Occipital lobe (tissue), 2 donors: ENCODE measurements around the gene CFAP221. TPM values are rescaled to one million over a fixed set of nuclear protein-coding genes. Genes with fewer than 3 reads are reported as not detected.

Experiments
- DNase-seq: peaks from one replicate; lab custom pipeline; 2025; lab: John Stamatoyannopoulos, UW
- total RNA-seq: library from RNA; depleted of rRNA; stranded (reverse); fragments of >200 nt; gene quantifications from one replicate; pipeline ENCODE4 v1.2.3, GENCODE V29; 2014

Gene CFAP221
- total RNA-seq, 1 donor from 2014 or later = 5.6 TPM

DNA sequence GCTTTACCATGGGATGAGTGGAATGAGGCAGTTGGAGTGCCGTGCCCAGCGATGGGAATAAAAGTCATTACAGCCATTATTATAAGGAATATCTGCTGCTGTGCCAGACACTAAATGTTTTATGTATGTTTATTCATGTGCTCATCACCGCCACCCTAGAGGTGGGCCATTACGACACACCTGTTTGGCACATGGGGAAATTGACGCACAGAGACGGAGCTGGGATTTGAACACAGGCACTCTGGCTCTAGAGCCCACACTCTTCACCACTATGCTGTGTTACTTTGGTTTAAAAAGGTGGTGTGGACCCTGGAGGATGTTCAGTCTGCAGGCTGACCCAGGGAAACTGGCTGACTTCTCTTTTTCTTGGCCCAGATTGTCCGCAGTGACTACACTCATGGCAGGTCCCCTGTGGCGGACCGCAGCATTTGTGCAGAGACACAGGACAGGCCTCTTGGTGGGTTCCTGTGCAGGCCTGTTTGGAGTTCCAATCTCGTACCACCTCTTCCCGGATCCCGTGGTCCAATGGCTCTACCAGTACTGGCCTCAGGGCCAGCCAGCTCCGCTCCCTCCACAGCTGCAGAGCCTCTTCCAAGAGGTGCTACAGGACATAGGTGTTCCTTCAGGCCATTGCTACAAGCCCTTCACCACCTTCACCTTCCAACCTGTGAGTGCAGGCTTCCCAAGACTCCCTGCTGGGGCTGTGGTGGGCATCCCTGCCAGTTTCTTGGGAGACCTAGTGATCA lies 136.4 kb downstream of the CFAP221 start:
- DNase-seq = no peak

DNA sequence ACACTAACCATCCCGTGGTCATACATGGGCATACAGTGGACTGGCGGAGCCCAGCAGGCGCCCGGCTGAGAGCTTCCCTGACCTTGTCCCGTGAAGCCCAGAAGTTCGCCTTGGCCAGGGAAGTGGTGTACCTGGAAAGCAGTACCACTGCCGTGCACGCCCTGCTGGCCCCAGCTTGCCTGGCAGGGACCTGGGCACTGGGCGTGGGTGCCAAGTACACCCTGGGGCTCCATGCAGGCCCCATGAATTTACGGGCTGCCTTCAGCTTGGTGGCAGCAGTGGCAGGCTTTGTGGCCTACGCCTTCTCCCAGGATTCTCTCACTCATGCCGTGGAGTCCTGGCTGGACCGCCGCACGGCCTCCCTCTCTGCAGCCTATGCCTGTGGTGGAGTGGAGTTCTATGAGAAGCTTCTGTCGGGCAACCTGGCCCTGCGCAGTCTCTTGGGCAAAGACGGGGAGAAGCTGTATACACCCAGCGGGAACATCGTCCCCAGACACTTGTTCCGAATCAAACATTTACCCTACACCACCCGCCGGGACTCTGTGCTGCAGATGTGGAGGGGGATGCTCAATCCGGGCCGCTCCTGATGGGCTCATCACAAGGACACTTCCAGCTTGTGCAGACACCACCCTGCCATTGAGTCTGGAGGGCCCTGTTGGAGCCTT lies 137.1 kb downstream of the CFAP221 start:
- no peak for DNase-seq

DNA sequence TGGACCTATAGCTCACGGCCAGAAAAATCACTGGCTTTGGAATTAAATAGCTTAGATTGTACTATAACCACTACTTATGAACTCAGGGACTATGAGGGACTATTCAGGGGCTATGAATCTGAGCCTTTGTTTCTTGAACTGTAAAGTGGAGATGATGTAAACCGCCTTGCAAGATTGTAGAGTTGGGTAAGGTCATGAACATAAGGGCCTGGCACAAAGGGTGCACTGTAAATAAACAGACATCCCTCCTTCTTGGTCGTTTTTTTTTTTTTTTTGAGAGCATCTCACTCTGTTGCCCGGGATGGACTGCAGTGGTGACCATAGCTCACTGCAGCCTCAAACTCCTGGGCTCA lies 137.6 kb downstream of the CFAP221 start:
- DNase-seq = no peak

DNA sequence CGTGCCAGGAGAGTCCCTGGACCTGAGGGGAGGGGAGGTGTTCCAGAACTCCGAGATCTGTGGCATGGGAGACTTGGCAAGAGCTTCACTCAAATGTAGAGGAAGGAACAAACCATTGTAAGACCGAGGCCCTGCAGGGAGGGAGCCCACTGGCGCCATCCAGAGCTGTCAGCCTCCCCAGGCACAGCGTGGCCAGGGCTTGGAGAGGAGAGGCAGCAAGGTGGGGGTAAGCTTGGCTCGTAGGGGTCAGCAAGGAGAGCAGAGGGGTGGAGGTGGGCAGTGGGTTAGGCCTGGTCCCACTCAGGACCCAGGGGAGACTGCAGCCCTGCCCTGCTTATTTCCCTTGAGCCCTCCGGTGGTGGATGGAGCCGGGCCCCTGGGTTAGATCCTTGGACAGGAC lies 138.3 kb downstream of the CFAP221 start:
- no peak for DNase-seq

DNA sequence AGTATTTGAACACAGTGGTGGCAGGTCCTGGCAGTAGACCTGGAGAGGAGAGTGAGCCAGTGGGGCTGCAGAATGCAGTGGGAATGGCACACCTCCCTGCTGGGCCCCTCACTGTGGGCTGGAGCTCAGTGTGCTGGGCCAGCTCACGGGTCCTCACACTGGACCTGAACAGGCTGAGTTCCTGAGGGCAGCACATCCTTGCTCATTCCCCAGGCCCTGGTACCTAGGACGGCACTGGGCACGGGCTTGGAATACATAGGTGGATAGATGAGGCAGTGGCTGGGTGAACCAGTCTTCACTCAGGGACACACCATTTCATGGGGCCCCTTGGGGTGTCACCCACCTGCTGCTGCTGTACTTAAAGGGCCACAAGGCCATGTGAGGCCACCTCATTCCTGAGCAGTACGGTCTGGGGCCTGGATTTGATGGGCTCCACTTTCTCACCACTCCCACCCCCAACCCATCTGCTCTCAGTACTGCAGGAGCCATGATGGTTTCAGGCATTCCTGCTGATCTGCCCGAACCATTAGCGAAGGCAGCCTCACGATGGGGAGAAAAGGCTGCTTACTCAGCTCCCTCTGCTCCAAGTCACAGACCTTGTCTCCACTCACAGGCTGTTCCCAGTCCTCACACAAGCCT lies 138.9 kb downstream of the CFAP221 start:
- no peak for DNase-seq

DNA sequence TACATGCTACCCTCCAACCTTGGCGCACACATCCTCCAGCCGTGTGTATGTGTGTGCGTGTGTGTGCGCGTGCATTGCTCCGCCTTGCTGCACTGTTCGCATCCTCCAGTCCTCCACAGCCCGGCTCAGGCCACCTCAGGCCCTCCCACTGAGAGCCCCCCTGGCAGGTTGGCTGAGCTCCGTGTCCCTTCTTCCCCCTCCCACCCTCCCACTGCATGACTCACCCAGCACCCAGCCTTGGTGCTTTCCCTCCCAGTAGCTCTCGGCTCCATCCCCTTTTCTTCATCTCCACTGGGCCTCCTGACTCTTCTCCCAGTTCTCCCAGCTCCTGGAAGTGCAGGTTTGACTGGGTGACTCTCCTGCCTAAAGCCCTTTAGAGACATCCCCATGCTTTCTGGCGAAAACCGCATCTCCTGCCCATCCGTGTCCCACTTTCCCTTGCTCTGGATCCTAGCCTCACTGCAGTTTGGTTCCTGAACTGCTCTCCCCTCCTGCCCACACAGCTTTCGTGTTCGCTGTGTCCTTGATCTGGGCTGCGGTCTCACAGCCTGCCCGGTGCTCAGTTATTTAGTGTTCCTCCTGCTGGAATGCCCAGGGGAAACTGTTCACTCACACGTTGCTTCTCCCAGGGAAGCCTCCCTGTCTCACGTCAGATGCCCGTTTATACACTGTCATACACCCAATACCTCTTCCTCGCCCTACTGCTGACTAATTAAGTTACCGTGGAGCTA lies 139.6 kb downstream of the CFAP221 start:
- DNase-seq = peak; percentile 57

DNA sequence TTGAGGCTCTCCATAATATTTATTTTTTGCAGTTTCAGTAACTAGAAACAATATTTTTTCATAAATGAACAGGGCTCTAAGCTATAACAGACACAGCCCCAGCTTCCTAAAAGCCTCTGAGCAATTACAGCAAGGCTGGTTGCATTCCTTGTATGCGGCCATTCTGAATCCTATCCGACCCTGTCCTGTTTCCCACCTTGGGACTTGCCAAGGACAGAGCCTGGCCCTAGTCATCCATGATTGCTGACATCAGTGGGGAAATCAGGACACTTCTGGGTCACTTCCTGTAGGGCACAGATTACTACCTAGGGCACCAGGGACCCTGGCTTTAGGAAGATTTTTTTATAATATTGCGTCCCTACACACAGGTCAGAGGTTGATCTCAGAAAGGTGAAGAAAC lies 140.3 kb downstream of the CFAP221 start:
- DNase-seq = no peak

DNA sequence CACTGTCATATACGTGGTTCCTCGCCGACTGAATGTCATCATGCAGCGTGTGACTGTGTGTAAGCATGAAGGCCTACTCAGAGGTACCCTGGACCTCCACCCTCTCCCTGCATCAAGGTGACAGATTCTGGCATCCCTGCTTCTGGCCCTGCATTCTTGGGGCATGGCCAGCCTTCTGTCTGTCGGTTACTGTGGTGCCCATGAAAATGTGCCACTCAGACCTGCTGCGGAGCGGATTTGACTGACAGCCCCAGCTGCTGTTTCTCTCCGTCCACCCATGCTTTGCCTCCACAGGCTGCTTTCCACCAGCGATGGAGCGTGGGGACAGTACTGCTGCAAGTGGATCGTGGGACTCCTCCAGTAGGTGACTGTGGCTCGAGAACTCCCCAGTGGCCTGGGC lies 144.4 kb downstream of the CFAP221 start:
- DNase-seq = no peak

DNA sequence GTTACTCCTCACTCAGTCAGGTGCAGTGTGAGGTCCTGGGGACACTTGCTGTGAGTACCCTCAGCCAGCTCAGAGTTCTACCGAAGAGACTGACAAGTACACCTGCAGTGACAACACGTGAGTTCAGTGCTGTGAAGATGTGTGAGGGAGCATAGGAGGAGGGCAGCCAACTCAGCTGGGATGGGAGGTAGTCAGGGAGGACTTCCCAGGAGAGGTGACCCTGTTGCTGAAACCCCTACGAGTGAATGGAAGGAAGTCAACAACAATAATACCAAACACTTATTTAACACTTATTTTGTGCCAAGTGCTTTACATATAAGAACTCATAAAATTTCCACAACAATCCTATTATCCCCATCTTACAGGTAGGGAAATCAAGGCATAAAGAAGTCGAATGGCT lies 145.0 kb downstream of the CFAP221 start:
- DNase-seq = no peak

DNA sequence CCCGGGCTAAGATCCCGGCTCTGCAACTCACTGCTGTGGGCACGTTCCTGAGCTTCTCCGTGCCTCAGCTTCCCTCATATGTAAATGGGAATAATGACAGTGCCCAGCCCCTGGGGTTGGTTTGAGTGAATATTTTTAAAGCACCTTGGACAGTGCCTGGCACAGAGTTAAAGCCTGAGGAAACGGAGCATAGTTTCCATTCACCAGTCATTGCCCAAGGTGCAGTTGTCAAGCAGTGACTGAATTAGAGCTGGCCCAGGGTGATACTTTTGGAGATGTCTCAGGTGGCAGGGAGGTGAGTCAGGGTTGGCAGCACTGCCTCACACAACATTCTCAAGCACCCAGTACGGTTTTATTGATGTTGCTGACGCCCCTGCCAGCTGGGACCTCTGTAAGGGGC lies 146.9 kb downstream of the CFAP221 start:
- DNase-seq = no peak

DNA sequence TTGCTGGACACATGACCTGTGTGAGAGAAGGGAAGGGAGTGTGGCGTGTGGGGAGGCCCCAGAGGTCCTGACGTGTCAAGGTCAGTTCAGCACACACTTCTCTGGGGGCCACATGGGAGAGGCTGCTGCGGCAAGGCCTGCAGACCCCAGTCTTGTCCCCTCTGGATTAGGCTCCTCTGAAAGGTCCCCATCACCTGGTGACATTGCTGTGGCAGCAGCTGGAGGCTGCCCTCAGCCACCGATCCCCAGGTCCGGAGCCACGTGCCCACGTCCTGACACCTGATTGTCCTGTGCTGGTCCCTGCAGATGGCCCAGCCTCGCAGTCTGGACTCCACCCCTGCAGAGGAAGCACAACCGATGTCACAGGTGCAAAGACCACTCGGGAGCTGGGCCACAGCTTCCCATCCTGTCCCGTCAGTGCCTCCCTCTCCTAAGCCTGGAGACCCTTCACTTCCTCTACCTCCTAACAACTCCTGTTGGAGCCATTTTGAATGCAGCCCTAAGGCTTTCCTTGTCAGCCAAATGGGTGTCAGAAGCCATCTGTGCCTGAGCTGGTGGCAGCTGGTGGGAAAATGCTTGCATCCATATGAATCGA lies 147.5 kb downstream of the CFAP221 start:
- DNase-seq = no peak

DNA sequence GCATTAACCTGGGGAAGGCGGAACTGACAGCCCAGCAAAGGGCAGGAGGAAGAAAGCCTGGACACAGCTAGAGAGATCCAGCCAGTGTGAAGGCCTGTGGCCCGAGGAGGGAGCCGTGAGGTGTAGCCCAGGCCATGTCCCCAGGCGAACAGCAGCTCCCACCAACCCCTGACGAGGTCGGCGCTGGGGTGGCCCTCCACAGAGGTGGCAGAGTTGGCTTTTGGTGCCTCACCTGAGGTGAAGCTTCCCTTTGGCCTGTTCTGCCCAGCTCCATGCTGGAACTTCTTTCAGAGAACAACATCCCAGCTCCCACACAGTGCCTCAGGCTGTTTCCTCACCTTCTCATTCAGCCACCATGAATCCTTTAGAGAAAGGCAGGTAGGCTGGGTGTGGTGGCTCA lies 148.1 kb downstream of the CFAP221 start:
- no peak for DNase-seq

DNA sequence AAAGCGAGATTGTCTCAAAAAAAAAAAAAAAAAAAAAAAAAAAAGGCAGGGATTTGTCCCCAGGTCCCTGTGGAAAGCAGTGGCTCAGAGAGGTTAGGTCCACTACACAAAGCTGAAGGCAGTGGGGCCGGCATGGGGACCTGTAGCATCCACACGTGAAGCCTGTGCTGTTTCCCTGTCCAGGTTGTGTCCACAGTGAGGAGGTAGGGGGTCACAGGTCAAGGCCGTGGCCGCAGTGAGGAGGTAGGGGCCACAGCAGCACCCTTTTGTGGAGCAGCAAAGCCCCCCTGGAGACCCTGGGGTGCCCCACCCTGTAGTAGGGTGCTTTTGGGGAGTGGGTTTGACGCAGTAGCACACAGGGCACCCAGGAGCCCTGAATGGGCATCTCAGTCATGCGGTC lies 148.7 kb downstream of the CFAP221 start:
- DNase-seq = no peak

DNA sequence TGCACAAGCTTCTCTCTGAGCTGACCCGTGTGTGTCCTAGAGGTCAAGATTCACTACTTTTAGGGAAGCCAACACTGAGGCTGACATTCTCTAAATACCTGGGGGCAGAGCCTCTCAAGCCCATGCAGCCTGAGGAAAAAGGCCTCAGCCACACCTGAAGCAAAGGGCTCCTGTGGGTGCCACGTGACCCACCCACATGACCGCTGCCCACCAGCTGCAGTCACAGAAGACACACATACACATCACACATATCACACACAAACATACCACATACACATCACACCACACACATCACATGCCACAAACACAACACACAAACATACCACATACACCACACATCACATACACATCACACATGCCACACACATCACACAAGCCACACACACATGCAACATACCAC lies 149.3 kb downstream of the CFAP221 start:
- no peak for DNase-seq

DNA sequence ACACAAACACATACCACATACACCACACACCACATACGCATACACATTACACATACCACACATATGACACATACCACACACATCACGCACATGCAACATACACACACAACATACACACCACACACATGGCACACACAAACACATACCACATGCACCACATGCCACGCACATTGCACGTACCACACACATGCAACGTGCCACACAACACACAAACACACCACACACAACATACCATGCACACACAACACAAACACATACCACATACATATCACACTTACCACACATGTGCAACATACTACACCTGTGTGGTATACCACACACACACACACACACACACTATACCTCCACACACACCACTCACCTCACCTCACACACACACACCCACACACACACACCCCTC lies 149.7 kb downstream of the CFAP221 start:
- no peak for DNase-seq

DNA sequence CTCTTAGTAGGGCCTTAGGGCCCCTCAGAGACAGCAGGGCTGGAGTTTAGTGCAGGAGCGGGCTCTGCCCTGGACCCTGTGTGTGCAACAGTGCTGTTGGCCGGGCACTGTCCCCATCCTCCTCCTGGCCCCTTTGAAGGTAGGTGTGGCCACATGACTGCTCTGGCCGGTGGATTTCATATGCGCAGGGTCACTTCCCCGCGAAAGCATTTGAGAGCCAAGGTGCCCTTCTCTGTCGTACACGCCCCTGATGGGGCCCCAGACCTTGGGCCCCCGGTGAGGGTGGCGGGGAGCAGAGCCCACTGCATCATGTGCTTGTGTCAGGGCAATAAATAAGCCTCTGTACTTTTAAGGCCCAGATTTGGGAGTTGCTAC lies 150.2 kb downstream of the CFAP221 start:
- DNase-seq = no peak

DNA sequence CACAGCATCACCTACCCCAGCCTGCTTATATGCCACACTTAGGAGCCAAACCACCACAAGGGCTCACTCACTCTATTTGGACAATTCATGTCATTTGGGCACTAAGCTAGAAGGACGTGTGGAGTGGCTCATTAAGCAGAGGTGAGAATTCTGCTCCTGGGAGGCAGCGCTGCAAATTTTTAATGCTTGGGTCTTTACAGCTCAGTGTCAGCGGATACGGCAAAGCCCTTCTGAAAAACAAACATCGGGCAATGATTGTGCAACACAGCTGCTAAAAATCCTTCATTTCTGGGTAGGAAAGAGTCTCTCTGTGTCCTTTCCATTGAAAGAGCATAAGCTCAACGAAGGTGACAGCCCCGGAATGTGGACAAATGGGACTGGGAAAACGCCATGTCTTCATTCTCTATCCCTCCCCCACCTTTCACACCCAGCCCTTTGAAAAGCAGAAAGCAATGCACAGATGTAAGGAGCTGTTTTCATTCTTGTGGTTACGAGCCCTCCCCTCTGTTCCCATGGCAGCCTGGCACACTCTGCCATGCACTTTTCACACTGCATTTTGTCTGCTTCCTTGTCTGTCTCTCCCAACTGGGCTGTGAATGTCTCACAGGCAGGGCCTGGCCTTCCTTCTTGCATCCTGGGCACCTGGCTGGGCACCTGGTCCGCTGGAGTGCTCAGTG lies 150.7 kb downstream of the CFAP221 start:
- DNase-seq = peak; percentile 45

DNA sequence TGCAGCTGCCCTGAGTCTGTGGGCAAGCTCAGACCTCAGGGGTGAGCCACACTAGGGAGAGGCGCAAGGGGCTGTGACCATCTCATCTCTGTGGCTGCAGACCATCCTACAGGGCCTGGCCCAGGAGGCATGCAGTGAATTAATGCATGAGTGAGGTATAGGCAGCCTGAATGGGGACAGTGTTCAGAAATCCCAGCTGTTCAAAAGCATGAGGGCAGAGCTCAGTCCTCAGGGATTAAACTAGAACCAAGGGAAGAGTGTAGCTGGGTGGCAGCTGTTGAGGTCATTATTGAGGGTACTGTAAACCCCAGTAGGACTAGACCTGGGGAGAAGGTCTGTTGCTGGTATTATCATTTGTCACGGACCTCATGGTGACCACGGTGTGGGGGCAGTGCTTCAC lies 151.8 kb downstream of the CFAP221 start:
- DNase-seq = no peak

DNA sequence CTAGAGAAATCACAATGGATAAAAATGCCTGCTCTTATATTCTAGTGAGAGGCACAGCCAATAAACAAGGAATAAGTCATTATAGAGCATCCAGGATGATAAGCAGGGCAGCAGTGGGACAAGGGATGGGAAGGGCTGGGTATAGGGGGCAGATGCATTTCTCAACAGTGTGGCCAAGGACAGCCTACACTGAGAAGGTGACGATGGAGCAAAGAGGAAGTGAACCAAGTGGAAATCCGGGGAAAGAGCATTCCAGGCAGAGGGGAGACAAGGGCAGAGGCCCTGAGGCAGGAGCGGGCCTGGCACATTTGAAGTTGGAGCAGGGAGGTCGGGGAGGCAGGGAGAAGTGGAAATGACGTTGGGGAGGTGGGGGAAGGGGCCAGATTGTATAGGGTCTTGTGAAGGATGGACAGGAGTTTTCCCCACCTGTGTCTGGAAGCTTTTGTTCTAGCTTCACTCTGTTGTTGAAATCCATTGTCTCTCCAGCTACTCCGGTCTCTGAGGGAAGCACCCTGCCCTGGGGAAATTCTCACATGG lies 152.3 kb downstream of the CFAP221 start:
- no peak for DNase-seq

DNA sequence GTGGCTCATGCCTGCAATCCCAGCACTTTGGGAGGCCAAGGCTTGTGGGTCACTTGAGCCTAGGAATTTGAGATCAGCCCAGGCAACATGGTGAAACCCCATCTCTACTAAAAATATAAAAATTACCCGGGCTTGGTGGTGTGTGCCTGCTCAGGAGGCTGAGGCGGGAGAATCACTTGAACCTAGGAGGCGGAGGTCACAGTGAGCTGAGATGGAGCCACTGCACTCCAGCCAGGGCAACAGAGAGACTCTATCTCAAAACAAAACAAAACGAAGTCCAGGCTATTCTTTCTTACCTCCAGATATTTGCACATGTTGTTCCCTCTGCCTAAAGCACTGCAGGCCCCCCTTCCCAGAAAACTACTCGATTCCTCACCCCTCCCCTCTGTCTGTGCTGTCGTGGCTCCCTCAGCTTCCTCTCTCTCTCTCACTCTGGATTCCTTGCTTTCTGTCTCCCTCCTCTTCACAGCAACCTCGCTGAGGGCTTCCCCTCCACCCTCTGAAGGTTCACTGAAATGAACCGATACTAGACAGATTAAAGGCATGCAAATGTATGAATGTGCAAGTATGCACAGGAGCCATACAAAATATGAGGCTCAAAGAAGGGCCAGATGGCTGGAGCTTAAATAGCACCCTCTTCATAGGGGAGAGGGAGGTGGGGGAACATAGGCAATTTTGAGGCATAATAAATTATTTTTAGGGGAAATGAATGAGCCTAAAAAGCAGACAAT lies 153.2 kb downstream of the CFAP221 start:
- no peak for DNase-seq
